Measurements from ENCODE around the gene FRMD3.

- no peak for TF ChIP-seq CTCF (IDR thresholded peaks at IDR 0.05)
- TF ChIP-seq POLR2A (IDR thresholded peaks at IDR 0.05): no peak
Measured at GRCh38 chr9:83538890-83539238, 663 bp upstream of the FRMD3 start.

Measured in body of pancreas (tissue), 4 donors.